GM12878 (cell line): ENCODE data around the gene NUBPL. TPM values are rescaled to one million over a fixed set of nuclear protein-coding genes. Genes with fewer than 3 reads are reported as not detected.

ENCODE experiments used
- ATAC-seq: fragments of 200-7000 bp; cut with Tn5 transposase; 3 replicates; pipeline ENCODE4 v1.9.1; 2020; ENCODE audit warnings: mild to moderate bottlenecking, moderate library complexity
- BruUV-seq: library from RNA; stranded (reverse); fragments of 400-500 nt; replicated peaks from 2 replicates; lab custom pipeline; 2021; lab: Mats Ljungman, UMichigan
- CTCF ChIA-PET: fragments of 300-600 bp; sonication (Branson Sonifier 250); formaldehyde crosslinking; extraction: SDS; loops from one replicate; lab custom pipeline; 2021; ENCODE audit warnings: inconsistent platforms; lab: Yijun Ruan, JAX
- POLR2A ChIA-PET: fragments of 350-600 bp; formaldehyde crosslinking; extraction: SDS; loops from one replicate; lab custom pipeline; 2021; ENCODE audit warnings: inconsistent platforms; lab: Charles Lee
- RAD21 ChIA-PET: fragments of 300-600 bp; sonication (Branson Sonifier 250); formaldehyde crosslinking; loops from one replicate; lab custom pipeline; 2023; ENCODE audit warnings: antibody characterized with exemption; ENCODE audit not compliant: unreplicated experiment; lab: Charles Lee
- SMC1A ChIA-PET: fragments of 300-600 bp; sonication (Branson Sonifier 250); formaldehyde crosslinking; loops from one replicate; lab custom pipeline; 2023; ENCODE audit not compliant: unreplicated experiment, uncharacterized antibody; lab: Charles Lee
- DNase-seq: peaks from one replicate; pipeline ENCODE4 v3.0.0-alpha.2; 2011; ENCODE audit warnings: low read depth, low spot score
- FAIRE-seq: peaks from 3 replicates; lab custom pipeline; 2011; peaks lifted over from hg19 to GRCh38; lab: Jason Lieb, UNC
- H2AFZ ChIP-seq: 2 replicates; pipeline ENCODE4 v1.6.0; 2011; ENCODE audit warnings: low read depth, low read length, control low read depth; ENCODE audit not compliant: control insufficient read depth
- H3K27ac ChIP-seq: 2 replicates; pipeline ENCODE4 v1.5.1; 2011; ENCODE audit warnings: control low read depth; ENCODE audit not compliant: control insufficient read depth, insufficient read depth
- H3K27me3 ChIP-seq, 2 experiments: replicated peaks in 1 of 2; 2 replicates each; pipeline versions ENCODE4 v1.6.0 to v1.6.1; 2011; ENCODE audit warnings: low read length in 1 of 2; ENCODE audit not compliant: control insufficient read depth in 2 of 2, insufficient read depth in 2 of 2
- H3K36me3 ChIP-seq, 2 experiments: 2 replicates each; pipeline ENCODE4 v1.5.1; 2011; ENCODE audit warnings: low read length in 1 of 2; ENCODE audit not compliant: control insufficient read depth in 2 of 2, insufficient read depth in 2 of 2
- H3K4me1 ChIP-seq: 2 replicates; pipeline ENCODE4 v1.6.1; 2011; ENCODE audit warnings: mild to moderate bottlenecking, low read length, moderate library complexity, mixed read lengths; ENCODE audit not compliant: control insufficient read depth, insufficient read depth
- H3K4me2 ChIP-seq: 2 replicates; pipeline ENCODE4 v1.6.0; 2011; ENCODE audit warnings: control low read depth; ENCODE audit not compliant: control insufficient read depth, insufficient read depth
- H3K4me3 ChIP-seq: fragments of 200-600 bp; sonication (generic); 2 replicates; pipeline ENCODE4 v1.5.1; 2016
- H3K79me2 ChIP-seq: 2 replicates; pipeline ENCODE4 v1.6.0; 2011; ENCODE audit warnings: low read length; ENCODE audit not compliant: control insufficient read depth, insufficient read depth
- H3K9ac ChIP-seq: 2 replicates; pipeline ENCODE4 v1.8.0; 2011; ENCODE audit warnings: low read length, control low read depth, mixed read lengths; ENCODE audit not compliant: control insufficient read depth, insufficient read depth
- H3K9me3 ChIP-seq: replicated peaks from 3 replicates; pipeline ENCODE4 v1.5.1; 2011; ENCODE audit warnings: mild to moderate bottlenecking, low read length; ENCODE audit not compliant: control insufficient read depth, insufficient read depth
- H4K20me1 ChIP-seq: 2 replicates; pipeline ENCODE4 v1.6.0; 2011; ENCODE audit not compliant: control insufficient read depth, insufficient read depth
- ZBTB4 ChIP-seq: fragments of 450-650 bp; formaldehyde crosslinking; IDR thresholded peaks from 2 replicates; pipeline ENCODE4 v1.4.0; 2022; ENCODE audit warnings: mild to moderate bottlenecking, moderate library complexity
- WGBS: methylation state at CpG from one replicate; pipeline ENCODE4 v1.1.6; 2016; ENCODE audit warnings: low lambda C conversion rate; ENCODE audit not compliant: insufficient replicate concordance, insufficient coverage; ENCODE audit errors: missing lambda C conversion rate; 5-methylcytosine and 5-hydroxymethylcytosine counted together
- in situ Hi-C: fragments of 300-500 bp; cut with MboI; formaldehyde crosslinking; loops from 9 replicates; pipeline ENCODE4 v1.14.3; 2018; ENCODE audit warnings: mixed read lengths
- intact Hi-C: fragments of 100-400 bp; cut with micrococcal nuclease; formaldehyde crosslinking; loops from one replicate; pipeline ENCODE4 v1.14.2; 2022; ENCODE audit not compliant: unreplicated experiment
- polyA plus RNA-seq, 11 experiments: library from polyadenylated mRNA; depleted of rRNA in 4 of 11; unstranded in 6 of 11; stranded (reverse) in 5 of 11; fragments of >200 nt; fragmentation: Nextera tagmentation in 4 of 11; fragmentation: Illumina TruSeq in 1 of 11; extraction: Ambion mirVana in 4 of 11; extraction: Trizol in 1 of 11; gene quantifications; 1 replicate in 1 of 11; 2 replicates in 10 of 11; pipeline versions ENCODE4 v1.2.1 to v1.2.3, GENCODE V29; 2011 to 2016; ENCODE audit warnings: inconsistent platforms in 2 of 11, missing spikeins in 2 of 11, low read depth in 1 of 11
- total RNA-seq, 4 experiments: library from RNA; depleted of rRNA in 3 of 4; stranded (reverse); fragments of >200 nt in 3 of 4; fragmentation: Illumina TruSeq in 1 of 4; extraction: Trizol in 1 of 4; gene quantifications; 2 replicates each; pipeline versions ENCODE4 v1.2.1 to v1.2.3, GENCODE V29; 2013 to 2021

Gene NUBPL
- total and polyA plus RNA-seq, 10 of the 15 experiments (the other 5 are each of a cell fraction or from before 2014, with no cell fraction given), result 3.4 to 11.6 (median 8.1) TPM

DNA sequence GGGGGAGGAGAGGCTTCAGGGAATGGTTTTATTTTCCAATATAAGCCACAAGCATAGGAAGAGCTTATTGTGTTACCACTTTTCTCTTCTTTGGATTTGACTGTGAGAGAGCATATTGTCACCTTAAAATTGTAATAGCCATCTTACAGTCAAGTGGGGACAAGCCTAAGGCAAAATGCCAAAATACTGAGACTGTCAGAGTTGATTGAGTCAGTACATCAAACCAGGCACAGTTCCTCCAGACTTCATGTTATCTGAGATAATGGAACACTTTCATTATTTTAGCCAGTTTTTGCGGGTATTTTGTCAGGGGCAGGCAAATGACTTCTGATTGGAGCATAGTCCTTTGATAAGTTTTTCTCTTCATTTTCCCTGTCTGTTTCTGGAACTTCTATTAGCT is 19.5 kb upstream of the NUBPL start:
- SMC1A ChIA-PET, result no interaction called here
- no peaks in the 10 kb centered on the region for H3K4me1 ChIP-seq
- RAD21 ChIA-PET, result no interaction called here
- WGBS, result 74% methylated on average over 1 of the region's 1 CpG
- H3K4me2 ChIP-seq, result no peak overlapping the region
- no peak for ATAC-seq
- no peak overlapping the region for H3K9ac ChIP-seq
- CTCF ChIA-PET, result interaction anchor here (0.6 kb wide), 1 partner anchor 386 kb away, joined by 5 read pairs; no protein-coding TSS in a partner anchor
- TF ChIP-seq ZBTB4, result no peak
- TF ChIP-seq, all 136 proteins: peak for 0
- Histone ChIP-seq H3K27ac (no peak overlapping the region), H3K36me3 (no peaks in the 10 kb centered on the region), H4K20me1 (no peaks in the 10 kb centered on the region), H3K4me3 (no peak overlapping the region), H3K27me3 (no peaks in the 10 kb centered on the region), H2AFZ (no peak overlapping the region), H3K9me3 (no peaks in the 10 kb centered on the region), H3K79me2 (no peaks in the 10 kb centered on the region)
- BruUV-seq, result no TSS peak
- DNase-seq, result no peak
- intact Hi-C loops, result no loop called here
- FAIRE-seq, result no peak
- POLR2A ChIA-PET, result no interaction called here
- in situ Hi-C loops, result no loop called here
